ENCODE results near the gene ORAI2.
"Not testable (repeated sequence)": the region's sequence is repeated elsewhere in the genome, so short reads cannot be mapped to it uniquely, and the experiment has no call there.

- not testable (repeated sequence) for TF ChIP-seq CTCF (conservative IDR thresholded peaks at IDR 0.05; ENCODE audit: low read depth, low read length); NFE2L2 (IDR thresholded peaks at IDR 0.05; ENCODE audit: low read depth, low read length); RAD21 (IDR thresholded peaks at IDR 0.05; ENCODE audit: low read length); SMC3 (IDR thresholded peaks at IDR 0.05; ENCODE audit: low read depth, low read length); RCOR1 (IDR thresholded peaks at IDR 0.05; ENCODE audit: insufficient replicate concordance, low read length); MXI1 (IDR thresholded peaks at IDR 0.05; ENCODE audit: borderline replicate concordance, low read depth, low read length); BHLHE40 (IDR thresholded peaks at IDR 0.05; ENCODE audit: low read depth, low read length); CEBPB (IDR thresholded peaks at IDR 0.05; ENCODE audit: low read depth, low read length); RFX5 (IDR thresholded peaks at IDR 0.05; ENCODE audit: low read depth, low read length); USF2 (IDR thresholded peaks at IDR 0.05; ENCODE audit: low read depth, low read length)
Observed at GRCh38 chr7:102408530-102408929, 24.8 kb upstream of the ORAI2 start.

Measured in IMR-90 (cell line).